GM21619 (cell line): ENCODE measurements around the gene CTTNBP2.

Source experiments
- ATAC-seq: cut with Tn5 transposase; IDR thresholded peaks from one replicate; pipeline ENCODE4 v1.9.1; 2021; ENCODE audit not compliant: unreplicated experiment

Gene CTTNBP2

GRCh38 chr7:117829450-117830117 is 43.7 kb downstream of the CTTNBP2 start:
- ATAC-seq: no peak

GRCh38 chr7:117828825-117829224 is 44.4 kb downstream of the CTTNBP2 start:
- ATAC-seq: no peak

GRCh38 chr7:117827862-117828261 is 45.4 kb downstream of the CTTNBP2 start:
- ATAC-seq: no peak

- no peak for ATAC-seq
Observed at GRCh38 chr7:117825132-117825531, 48.1 kb downstream of the CTTNBP2 start.

GRCh38 chr7:117824592-117824991 is 48.6 kb downstream of the CTTNBP2 start:
- ATAC-seq: no peak

GRCh38 chr7:117819558-117819957 is 53.7 kb downstream of the CTTNBP2 start:
- no peak for ATAC-seq

GRCh38 chr7:117818232-117818631 is 55.0 kb downstream of the CTTNBP2 start:
- no peak for ATAC-seq

GRCh38 chr7:117816727-117817126 is 56.5 kb downstream of the CTTNBP2 start:
- ATAC-seq: no peak

- ATAC-seq: no peak
Observed at GRCh38 chr7:117811696-117812095, 61.5 kb downstream of the CTTNBP2 start.

GRCh38 chr7:117810642-117811512 is 62.4 kb downstream of the CTTNBP2 start:
- ATAC-seq: no peak

- no peak for ATAC-seq
Observed at GRCh38 chr7:117809958-117810357, 63.3 kb downstream of the CTTNBP2 start.

GRCh38 chr7:117808910-117809705 is 64.1 kb downstream of the CTTNBP2 start:
- no peak for ATAC-seq

GRCh38 chr7:117808341-117808757 is 64.9 kb downstream of the CTTNBP2 start:
- ATAC-seq: no peak

GRCh38 chr7:117807676-117808075 is 65.6 kb downstream of the CTTNBP2 start:
- no peak for ATAC-seq

GRCh38 chr7:117806011-117806410 is 67.2 kb downstream of the CTTNBP2 start:
- ATAC-seq: no peak

- no peak for ATAC-seq
Observed at GRCh38 chr7:117805241-117805640, 68.0 kb downstream of the CTTNBP2 start.

- ATAC-seq: no peak
Observed at GRCh38 chr7:117803476-117803875, 69.8 kb downstream of the CTTNBP2 start.

GRCh38 chr7:117802660-117803059 is 70.6 kb downstream of the CTTNBP2 start:
- ATAC-seq: no peak

- no peak for ATAC-seq
Observed at GRCh38 chr7:117800841-117801240, 72.4 kb downstream of the CTTNBP2 start.

- ATAC-seq: no peak
Observed at GRCh38 chr7:117800406-117800805, 72.8 kb downstream of the CTTNBP2 start.

GRCh38 chr7:117796889-117797288 is 76.4 kb downstream of the CTTNBP2 start:
- ATAC-seq: no peak
